H1 (cell line): Measurements from ENCODE around the gene TMEM51. TPM values are rescaled to one million over a fixed set of nuclear protein-coding genes. Genes with fewer than 3 reads are reported as not detected.
A peak's percentile ranks its signal among the peaks of the same experiment; 100 is the strongest.

Experiments
- CTCF ChIA-PET: fragments of 300-600 bp; sonication (Branson Sonifier 250); formaldehyde crosslinking; loops from one replicate; lab custom pipeline; 2021; ENCODE audit not compliant: partially characterized antibody; lab: Charles Lee
- POLR2A ChIA-PET: fragments of 300-600 bp; sonication (Branson Sonifier 250); formaldehyde crosslinking; loops from one replicate; lab custom pipeline; 2021; ENCODE audit warnings: inconsistent platforms; ENCODE audit not compliant: partially characterized antibody; lab: Charles Lee
- DNase-seq, 2 experiments: peaks; one replicate each; pipeline versions ENCODE4 v3.0.0 to v3.0.0-alpha.2; 2010 to 2022; ENCODE audit warnings: low spot score in 2 of 2, low read depth in 1 of 2, mixed read lengths in 1 of 2
- FAIRE-seq: peaks from 2 replicates; lab custom pipeline; 2011; peaks lifted over from hg19 to GRCh38; lab: Jason Lieb, UNC
- H2AFZ ChIP-seq: 2 replicates; pipeline ENCODE4 v1.8.1; 2012; ENCODE audit warnings: low read length, inconsistent platforms
- H2AK5ac ChIP-seq: 2 replicates; pipeline ENCODE4 v1.6.1; 2013; ENCODE audit warnings: low read depth, low read length
- H2BK120ac ChIP-seq: replicated peaks from 2 replicates; pipeline ENCODE3; 2013; ENCODE audit warnings: low read depth, low read length, inconsistent platforms
- H2BK12ac ChIP-seq: 2 replicates; pipeline ENCODE4 v1.6.1; 2013; ENCODE audit warnings: low read depth, low read length
- H2BK15ac ChIP-seq: 2 replicates; pipeline ENCODE4 v1.6.1; 2013; ENCODE audit warnings: low read length
- H2BK20ac ChIP-seq: 2 replicates; pipeline ENCODE4 v1.6.1; 2013; ENCODE audit warnings: low read length
- H2BK5ac ChIP-seq: 2 replicates; pipeline ENCODE4 v1.6.1; 2013; ENCODE audit warnings: low read depth, low read length
- H3K14ac ChIP-seq: 2 replicates; pipeline ENCODE4 v1.6.1; 2013; ENCODE audit warnings: inconsistent platforms; ENCODE audit not compliant: insufficient read length
- H3K18ac ChIP-seq: 2 replicates; pipeline ENCODE4 v1.6.1; 2013; ENCODE audit warnings: low read length; ENCODE audit errors: extremely low read depth
- H3K23ac ChIP-seq: 2 replicates; pipeline ENCODE4 v1.6.1; 2013; ENCODE audit warnings: inconsistent platforms; ENCODE audit not compliant: insufficient read length
- H3K23me2 ChIP-seq: 2 replicates; pipeline ENCODE4 v1.6.1; 2013; ENCODE audit warnings: low read depth, low read length
- H3K27ac ChIP-seq: 2 replicates; pipeline ENCODE4 v1.6.1; 2011; ENCODE audit warnings: low read depth, low read length, inconsistent platforms
- H3K27me3 ChIP-seq, 4 experiments: replicated peaks in 1 of 4; 1 replicate in 1 of 4; 2 replicates in 3 of 4; pipeline versions ENCODE4 v1.6.1 to v1.8.1; 2011 to 2013; ENCODE audit warnings: low read length in 3 of 4, mild to moderate bottlenecking in 3 of 4, inconsistent platforms in 2 of 4, mixed read lengths in 2 of 4, moderate library complexity in 1 of 4; ENCODE audit not compliant: control insufficient read depth in 3 of 4, insufficient read depth in 3 of 4; ENCODE audit errors: extremely low read depth in 1 of 4
- H3K36me3 ChIP-seq, 4 experiments: 2 replicates each; pipeline versions ENCODE4 v1.6.1 to v1.8.1; 2011 to 2013; ENCODE audit warnings: mild to moderate bottlenecking in 4 of 4, low read length in 3 of 4, moderate library complexity in 2 of 4, control low read depth in 1 of 4, inconsistent platforms in 1 of 4; ENCODE audit not compliant: insufficient read depth in 4 of 4, control insufficient read depth in 2 of 4
- H3K4ac ChIP-seq: replicated peaks from 2 replicates; pipeline ENCODE3; 2013; ENCODE audit warnings: low read length, low read depth, mixed read lengths, inconsistent platforms; ENCODE audit not compliant: insufficient read length
- H3K4me1 ChIP-seq, 4 experiments: replicated peaks in 1 of 4; 1 replicate in 1 of 4; 2 replicates in 3 of 4; pipeline versions ENCODE4 v1.6.1 to v1.8.1; 2011 to 2013; ENCODE audit warnings: low read length in 3 of 4, inconsistent platforms in 2 of 4, mixed read lengths in 1 of 4; ENCODE audit not compliant: insufficient read depth in 4 of 4, control insufficient read depth in 3 of 4
- H3K4me2 ChIP-seq, 2 experiments: 2 replicates each; pipeline versions ENCODE4 v1.6.1 to v1.8.1; 2011 to 2013; ENCODE audit warnings: low read depth in 2 of 2, low read length in 2 of 2, control low read depth in 1 of 2, inconsistent platforms in 1 of 2, mild to moderate bottlenecking in 1 of 2; ENCODE audit not compliant: insufficient read depth in 1 of 2
- H3K4me3 ChIP-seq, 4 experiments: fragments of 200-600, 300-600 bp in 1 of 4; sonication (generic), shearing (Covaris generic), sonication (Bioruptor Twin) in 1 of 4; 2 replicates each; pipeline versions ENCODE4 v1.5.1 to v1.8.1; 2011 to 2016; ENCODE audit warnings: low read length in 4 of 4, low read depth in 3 of 4, control low read depth in 2 of 4, inconsistent platforms in 2 of 4, mild to moderate bottlenecking in 2 of 4, mixed read lengths in 1 of 4, moderate library complexity in 1 of 4; ENCODE audit not compliant: insufficient read depth in 2 of 4; ENCODE audit errors: extremely low read depth in 1 of 4
- H3K56ac ChIP-seq: replicated peaks from 2 replicates; pipeline ENCODE3; 2013; ENCODE audit warnings: low read depth, mild to moderate bottlenecking, mixed read lengths, low read length, inconsistent platforms; ENCODE audit not compliant: insufficient read length
- H3K79me1 ChIP-seq: 2 replicates; pipeline ENCODE4 v1.6.1; 2013; ENCODE audit warnings: low read depth, low read length, control low read depth
- H3K79me2 ChIP-seq, 2 experiments: 2 replicates each; pipeline versions ENCODE4 v1.6.1 to v1.8.1; 2012 to 2013; ENCODE audit warnings: low read length in 2 of 2, mild to moderate bottlenecking in 2 of 2, inconsistent platforms in 1 of 2; ENCODE audit not compliant: insufficient read depth in 2 of 2, control insufficient read depth in 1 of 2
- H3K9ac ChIP-seq, 4 experiments: replicated peaks in 1 of 4; 1 replicate in 1 of 4; 2 replicates in 3 of 4; pipeline versions ENCODE4 v1.6.1 to v1.8.1; 2011 to 2013; ENCODE audit warnings: low read depth in 3 of 4, low read length in 3 of 4, control low read depth in 2 of 4, mild to moderate bottlenecking in 2 of 4, moderate library complexity in 2 of 4, inconsistent platforms in 1 of 4; ENCODE audit errors: extremely low read depth in 1 of 4
- H3K9me3 ChIP-seq, 2 experiments: 2 replicates each; pipeline versions ENCODE4 v1.6.1 to v1.8.1; 2012 to 2013; ENCODE audit warnings: mild to moderate bottlenecking in 2 of 2, moderate library complexity in 2 of 2, control low read depth in 1 of 2, inconsistent platforms in 1 of 2, low read depth in 1 of 2, low read length in 1 of 2, mixed read lengths in 1 of 2; ENCODE audit not compliant: insufficient read depth in 2 of 2
- H4K20me1 ChIP-seq, 2 experiments: replicated peaks in 1 of 2; 2 replicates each; pipeline versions ENCODE3 to v1.8.1; 2011 to 2013; ENCODE audit warnings: inconsistent platforms in 2 of 2, low read length in 2 of 2, mild to moderate bottlenecking in 1 of 2; ENCODE audit not compliant: insufficient read depth in 2 of 2, control insufficient read depth in 1 of 2
- H4K5ac ChIP-seq: 2 replicates; pipeline ENCODE4 v1.6.1; 2013; ENCODE audit warnings: low read length, low read depth, mixed read lengths, inconsistent platforms; ENCODE audit not compliant: insufficient read length
- H4K8ac ChIP-seq: 2 replicates; pipeline ENCODE4 v1.8.0; 2013; ENCODE audit warnings: mild to moderate bottlenecking, moderate library complexity, low read length, inconsistent platforms; ENCODE audit not compliant: insufficient read depth; ENCODE audit errors: extremely low read depth
- H4K91ac ChIP-seq: replicated peaks from 2 replicates; pipeline ENCODE3; 2013; ENCODE audit warnings: low read length, mixed read lengths, inconsistent platforms; ENCODE audit not compliant: insufficient read length
- BRCA1 ChIP-seq: IDR thresholded peaks from 2 replicates; pipeline ENCODE4 v1.6.1; 2012; ENCODE audit warnings: low read depth, low read length, improper control_type of control experiment
- JUN ChIP-seq: IDR thresholded peaks from 2 replicates; pipeline ENCODE4 v1.6.1; 2011; ENCODE audit warnings: low read depth, mild to moderate bottlenecking, improper control_type of control experiment, low read length
- JUND ChIP-seq: IDR thresholded peaks from 2 replicates; pipeline ENCODE4 v1.6.1; 2011; ENCODE audit warnings: mild to moderate bottlenecking, improper control_type of control experiment, low read length
- KDM1A ChIP-seq: fragments of 200-600, 300-600 bp; sonication (generic); IDR thresholded peaks from 2 replicates; pipeline ENCODE4 v1.7.1; 2016; ENCODE audit warnings: mild to moderate bottlenecking, low read length, borderline replicate concordance
- KDM5A ChIP-seq: fragments of 200-600 bp; IDR thresholded peaks from 2 replicates; pipeline ENCODE4 v1.7.1; 2012; ENCODE audit warnings: mild to moderate bottlenecking, low read length, inconsistent platforms, mixed read lengths
- RNF2 ChIP-seq: fragments of 200-900, 300-1000 bp; sonication (generic); IDR thresholded peaks from 2 replicates; pipeline ENCODE4 v1.7.1; 2016; ENCODE audit warnings: borderline replicate concordance, low read depth, mild to moderate bottlenecking, antibody characterized with exemption, low read length; ENCODE audit not compliant: poor library complexity, severe bottlenecking; ENCODE audit errors: missing control alignments
- WGBS, 2 experiments: shearing (Covaris generic) in 1 of 2; methylation state at CpG; one replicate each; pipeline versions ENCODE4 v1.1.6 to v1.1.7; 2013 to 2015; ENCODE audit warnings: low lambda C conversion rate in 2 of 2, mixed read lengths in 2 of 2, inconsistent platforms in 1 of 2, low coverage in 1 of 2, missing lambda C conversion rate in 1 of 2; ENCODE audit not compliant: insufficient replicate concordance in 2 of 2, insufficient coverage in 1 of 2, insufficient read length in 1 of 2; ENCODE audit errors: extremely low coverage in 1 of 2, missing lambda C conversion rate in 1 of 2; 5-methylcytosine and 5-hydroxymethylcytosine counted together
- polyA plus RNA-seq, 7 experiments: library from polyadenylated mRNA; depleted of rRNA in 3 of 7; stranded (reverse) in 5 of 7; unstranded in 2 of 7; fragments of >200 nt in 5 of 7; fragments of 200-250 nt in 2 of 7; gene quantifications; 1 replicate in 5 of 7; 2 replicates in 1 of 7; 4 replicates in 1 of 7; pipeline versions ENCODE4 v1.2.1 to v1.2.3, GENCODE V29; 2011 to 2013; ENCODE audit warnings: missing spikeins in 2 of 7, mixed read lengths in 2 of 7
- total RNA-seq: library from RNA; stranded (reverse); fragmentation: NEBNext Ultra II Directional; extraction: Animal tissue kit (Norgen Biotek cat#: 25700); gene quantifications from 2 replicates; pipeline ENCODE4 v1.2.1, GENCODE V29; 2021
- TF ChIP-seq, protein P1 (sequence below): IDR thresholded peaks from 2 replicates; pipeline ENCODE4 v1.6.1; 2012; ENCODE audit warnings: inconsistent platforms

Gene TMEM51
- total and polyA plus RNA-seq, 2 of the 8 experiments (the other 6 are each of a cell fraction or from before 2014, with no cell fraction given): 9.9 to 10.7 TPM

DNA sequence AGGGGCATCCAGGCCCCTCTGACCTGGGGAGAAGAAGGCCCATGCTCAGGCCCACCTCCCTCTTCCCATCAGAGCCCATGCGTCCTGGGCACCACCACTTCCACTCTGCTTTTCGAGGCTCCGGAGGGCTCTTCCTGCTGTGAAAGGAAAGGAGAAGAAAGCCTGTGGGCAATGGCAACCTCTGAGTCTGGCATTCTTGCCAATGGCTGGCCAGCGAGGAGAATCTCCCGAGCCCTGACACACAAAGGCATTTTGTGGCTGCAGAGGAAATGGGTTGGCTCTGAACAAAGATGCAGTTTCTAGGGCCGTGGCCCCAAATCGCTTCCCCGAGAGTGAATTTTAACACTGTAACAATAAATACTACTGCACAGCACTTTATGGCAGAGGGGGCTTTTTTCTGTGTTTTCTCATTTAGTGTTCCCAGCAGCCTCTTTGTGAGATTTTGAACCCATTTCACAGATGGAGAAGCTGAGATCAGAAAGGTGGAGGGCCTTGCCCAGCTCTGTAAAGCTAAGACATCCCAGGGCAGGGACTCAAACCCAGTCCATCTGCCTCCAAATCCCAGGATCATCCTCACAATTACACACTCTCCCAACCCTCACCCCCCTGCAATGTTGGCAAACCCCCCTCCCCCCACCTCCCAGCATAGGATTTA, 35.7 kb upstream of the TMEM51 start:
- Histone ChIP-seq H3K18ac (no peak overlapping the region), H3K4me2 (no peak overlapping the region), H4K20me1 (no peaks in the 10 kb centered on the region), H3K9me3 (no peaks in the 10 kb centered on the region), H2BK15ac (no peak overlapping the region), H3K79me2 (no peaks in the 10 kb centered on the region), H3K9ac (no peak overlapping the region), H3K4me3 (no peak overlapping the region), H3K27ac (no peak overlapping the region), H3K79me1 (no peaks in the 10 kb centered on the region), H2BK12ac (no peak overlapping the region), H3K27me3 (no peaks in the 10 kb centered on the region; a peak in 1 of 7 replicates), H2BK120ac (no peak overlapping the region), H3K14ac (no peak overlapping the region), H3K23me2 (no peaks in the 10 kb centered on the region), H3K23ac (no peak overlapping the region), H3K4ac (no peak overlapping the region), H4K8ac (no peak overlapping the region), H2BK5ac (peak overlapping the region; percentile 35; the same call in 1 of the 2 replicates), H3K36me3 (peaks cover 0 to 3% (median 0%) of the 10 kb centered on the region in 4 experiments; a peak in 1 of 8 replicates), H2AK5ac (no peak overlapping the region), H3K4me1 (peaks cover 0 to 3% (median under 1%) of the 10 kb centered on the region in 4 experiments; a peak in 2 of 7 replicates), H2BK20ac (no peak overlapping the region), H2AFZ (no peak overlapping the region), H4K5ac (no peak overlapping the region), H3K56ac (no peak overlapping the region), H4K91ac (no peak overlapping the region)
- TF ChIP-seq BRCA1 (no peak), JUN (no peak), KDM1A (0 out of 2 replicates have a peak, but pooled peaks have one; percentile 15), RNF2 (no peak), KDM5A (no peak), JUND (no peak)
- TF ChIP-seq, protein P1, sequence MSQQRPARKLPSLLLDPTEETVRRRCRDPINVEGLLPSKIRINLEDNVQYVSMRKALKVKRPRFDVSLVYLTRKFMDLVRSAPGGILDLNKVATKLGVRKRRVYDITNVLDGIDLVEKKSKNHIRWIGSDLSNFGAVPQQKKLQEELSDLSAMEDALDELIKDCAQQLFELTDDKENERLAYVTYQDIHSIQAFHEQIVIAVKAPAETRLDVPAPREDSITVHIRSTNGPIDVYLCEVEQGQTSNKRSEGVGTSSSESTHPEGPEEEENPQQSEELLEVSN: no peak
- WGBS, 2 experiments: 68% methylated on average over 8 of the region's 8 CpGs; no CpG with 5 or more reads in 1 of the 2 experiments
- POLR2A ChIA-PET: no interaction called here
- DNase-seq (no peak), FAIRE-seq (no peak)
- CTCF ChIA-PET: interaction anchor here (0.9 to 2.9 kb wide), 3 partner anchors 10 to 154 kb away, joined by 4 to 7 read pairs (median 5); no protein-coding TSS in a partner anchor
